Transverse colon (tissue), 4 donors: ENCODE results near the gene EVPL.

Experiments used
- CTCF ChIP-seq, 5 experiments: fragments of 200-600 bp in 3 of 5; fragments of 450-650 bp in 2 of 5; sonication (generic) in 3 of 5; IDR thresholded peaks; 1 replicate in 2 of 5; 2 replicates in 3 of 5; pipeline ENCODE4 v1.5.1; 2016 to 2017; ENCODE audit warnings: antibody characterized with exemption in 5 of 5, inconsistent platforms in 3 of 5, mild to moderate bottlenecking in 2 of 5, moderate library complexity in 1 of 5
- POLR2A ChIP-seq: fragments of 450-650 bp; IDR thresholded peaks from one replicate; pipeline ENCODE4 v1.6.1; 2016; ENCODE audit warnings: antibody characterized with exemption, mild to moderate bottlenecking, moderate library complexity
- POLR2AphosphoS5 ChIP-seq, 3 donors: sonication (generic); formaldehyde crosslinking; IDR thresholded peaks; one replicate each; pipeline ENCODE4 v1.6.1; 2016; ENCODE audit warnings: antibody characterized with exemption in 3 of 3

GRCh38 chr17:76065775-76066174 is 38.7 kb upstream of the EVPL start:
- no peak for TF ChIP-seq POLR2A
- no peak for TF ChIP-seq CTCF (IDR thresholded peaks at IDR 0.05)
- no peak for TF ChIP-seq POLR2AphosphoS5 (IDR thresholded peaks at IDR 0.05)
